Thyroid gland (tissue), 4 donors: ENCODE results near the gene CDK10.

Experiments used
- CTCF ChIP-seq, 6 experiments: fragments of 200-600 bp in 3 of 6; fragments of 450-650 bp in 3 of 6; sonication (generic) in 3 of 6; IDR thresholded peaks; one replicate each; pipeline ENCODE4 v1.5.1; 2016 to 2019; ENCODE audit warnings: antibody characterized with exemption in 6 of 6, mild to moderate bottlenecking in 2 of 6, inconsistent platforms in 1 of 6, moderate library complexity in 1 of 6
- POLR2A ChIP-seq, 2 donors: fragments of 450-650 bp; IDR thresholded peaks; one replicate each; pipeline ENCODE4 v1.6.1; 2017; ENCODE audit warnings: antibody characterized with exemption in 2 of 2, mild to moderate bottlenecking in 2 of 2, moderate library complexity in 1 of 2

- TF ChIP-seq POLR2A (IDR thresholded peaks at IDR 0.05): no peak
- TF ChIP-seq CTCF (IDR thresholded peaks at IDR 0.05): no peak
Measured at GRCh38 chr16:89733322-89733721, 46.8 kb downstream of the CDK10 start.
